KMS-11 (cell line): Measurements from ENCODE around the gene DYNLL1.
"Not testable (repeated sequence)": the region's sequence is repeated elsewhere in the genome, so short reads cannot be mapped to it uniquely, and the experiment has no call there.

Source experiments
- H2AFZ ChIP-seq: fragments of 200-600 bp; sonication (generic); 2 replicates; pipeline ENCODE4 v1.6.1; 2016; ENCODE audit warnings: antibody characterized with exemption, mixed run types, low read depth
- H3K27ac ChIP-seq: fragments of 200-600 bp; sonication (generic); 2 replicates; pipeline ENCODE4 v1.6.1; 2016; ENCODE audit warnings: mild to moderate bottlenecking, mixed run types
- H3K27me3 ChIP-seq: fragments of 200-600 bp; sonication (generic); 2 replicates; pipeline ENCODE4 v1.6.1; 2017; ENCODE audit warnings: mild to moderate bottlenecking, low read depth, mixed run types, moderate library complexity; ENCODE audit not compliant: insufficient read depth
- H3K36me3 ChIP-seq: fragments of 200-600 bp; sonication (generic); 2 replicates; pipeline ENCODE4 v1.6.1; 2017; ENCODE audit warnings: mild to moderate bottlenecking, mixed run types; ENCODE audit not compliant: insufficient read depth
- H3K4me1 ChIP-seq: fragments of 200-600 bp; sonication (generic); 2 replicates; pipeline ENCODE4 v1.6.1; 2016; ENCODE audit warnings: mild to moderate bottlenecking, low read depth, mixed run types; ENCODE audit not compliant: poor library complexity, severe bottlenecking
- H3K4me2 ChIP-seq: fragments of 200-600 bp; sonication (generic); 2 replicates; pipeline ENCODE4 v1.7.0; 2016; ENCODE audit warnings: mild to moderate bottlenecking, mixed run types
- H3K4me3 ChIP-seq: fragments of 200-600 bp; sonication (generic); IDR thresholded peaks from 2 replicates; pipeline ENCODE4 v1.6.1; 2017; ENCODE audit warnings: low read depth, low read length, mixed read lengths; ENCODE audit not compliant: insufficient read depth
- H3K79me2 ChIP-seq: fragments of 200-600 bp; sonication (generic); 2 replicates; pipeline ENCODE4 v1.6.1; 2016; ENCODE audit warnings: low read depth, mixed run types; ENCODE audit not compliant: insufficient read depth
- H3K9ac ChIP-seq: fragments of 200-600 bp; sonication (generic); 2 replicates; pipeline ENCODE4 v1.6.1; 2016; ENCODE audit warnings: mild to moderate bottlenecking, mixed run types
- H4K20me1 ChIP-seq: fragments of 200-600 bp; sonication (generic); 2 replicates; pipeline ENCODE4 v1.6.1; 2016; ENCODE audit warnings: mild to moderate bottlenecking, mixed run types; ENCODE audit not compliant: insufficient read depth
- TF ChIP-seq, protein P1 (sequence below): fragments of 200-600 bp; sonication (generic); conservative IDR thresholded peaks from 2 replicates; pipeline ENCODE4 v1.6.1; 2017; ENCODE audit warnings: low read depth, mild to moderate bottlenecking, antibody characterized with exemption, low read length, moderate library complexity, mixed read lengths

Gene DYNLL1

DNA sequence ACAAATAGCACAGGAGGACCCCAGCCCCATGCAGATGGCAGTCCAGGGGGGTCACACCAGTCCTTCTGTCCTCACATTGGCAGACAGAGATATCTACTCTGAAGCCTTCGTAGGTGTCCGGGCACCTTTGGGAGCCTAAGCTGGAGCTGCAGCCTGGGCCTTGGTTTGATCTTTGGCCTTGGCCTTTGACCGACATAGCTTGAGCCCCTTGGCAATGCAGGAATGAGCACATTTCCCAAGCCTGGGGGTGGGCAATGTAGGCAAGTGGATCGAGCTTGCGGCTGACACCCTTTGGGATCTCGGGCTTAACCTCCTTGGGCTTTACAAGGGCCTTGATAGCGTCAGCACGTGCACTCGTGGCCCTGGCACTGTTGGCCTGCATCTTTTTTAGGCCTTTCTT is 26.7 kb downstream of the DYNLL1 start:
- no peak overlapping the region for H2AFZ ChIP-seq
- H3K9ac ChIP-seq, result no peak overlapping the region
- TF ChIP-seq, protein P1, sequence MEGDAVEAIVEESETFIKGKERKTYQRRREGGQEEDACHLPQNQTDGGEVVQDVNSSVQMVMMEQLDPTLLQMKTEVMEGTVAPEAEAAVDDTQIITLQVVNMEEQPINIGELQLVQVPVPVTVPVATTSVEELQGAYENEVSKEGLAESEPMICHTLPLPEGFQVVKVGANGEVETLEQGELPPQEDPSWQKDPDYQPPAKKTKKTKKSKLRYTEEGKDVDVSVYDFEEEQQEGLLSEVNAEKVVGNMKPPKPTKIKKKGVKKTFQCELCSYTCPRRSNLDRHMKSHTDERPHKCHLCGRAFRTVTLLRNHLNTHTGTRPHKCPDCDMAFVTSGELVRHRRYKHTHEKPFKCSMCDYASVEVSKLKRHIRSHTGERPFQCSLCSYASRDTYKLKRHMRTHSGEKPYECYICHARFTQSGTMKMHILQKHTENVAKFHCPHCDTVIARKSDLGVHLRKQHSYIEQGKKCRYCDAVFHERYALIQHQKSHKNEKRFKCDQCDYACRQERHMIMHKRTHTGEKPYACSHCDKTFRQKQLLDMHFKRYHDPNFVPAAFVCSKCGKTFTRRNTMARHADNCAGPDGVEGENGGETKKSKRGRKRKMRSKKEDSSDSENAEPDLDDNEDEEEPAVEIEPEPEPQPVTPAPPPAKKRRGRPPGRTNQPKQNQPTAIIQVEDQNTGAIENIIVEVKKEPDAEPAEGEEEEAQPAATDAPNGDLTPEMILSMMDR, result no peak
- no peak overlapping the region for H3K27ac ChIP-seq
- no peaks in the 10 kb centered on the region for H3K27me3 ChIP-seq
- H3K36me3 ChIP-seq, result no peaks in the 10 kb centered on the region
- no peaks in the 10 kb centered on the region for H3K4me1 ChIP-seq
- no peaks in the 10 kb centered on the region for H3K79me2 ChIP-seq
- no peaks in the 10 kb centered on the region for H4K20me1 ChIP-seq
- H3K4me3 ChIP-seq, result no peak overlapping the region
- no peak overlapping the region for H3K4me2 ChIP-seq

DNA sequence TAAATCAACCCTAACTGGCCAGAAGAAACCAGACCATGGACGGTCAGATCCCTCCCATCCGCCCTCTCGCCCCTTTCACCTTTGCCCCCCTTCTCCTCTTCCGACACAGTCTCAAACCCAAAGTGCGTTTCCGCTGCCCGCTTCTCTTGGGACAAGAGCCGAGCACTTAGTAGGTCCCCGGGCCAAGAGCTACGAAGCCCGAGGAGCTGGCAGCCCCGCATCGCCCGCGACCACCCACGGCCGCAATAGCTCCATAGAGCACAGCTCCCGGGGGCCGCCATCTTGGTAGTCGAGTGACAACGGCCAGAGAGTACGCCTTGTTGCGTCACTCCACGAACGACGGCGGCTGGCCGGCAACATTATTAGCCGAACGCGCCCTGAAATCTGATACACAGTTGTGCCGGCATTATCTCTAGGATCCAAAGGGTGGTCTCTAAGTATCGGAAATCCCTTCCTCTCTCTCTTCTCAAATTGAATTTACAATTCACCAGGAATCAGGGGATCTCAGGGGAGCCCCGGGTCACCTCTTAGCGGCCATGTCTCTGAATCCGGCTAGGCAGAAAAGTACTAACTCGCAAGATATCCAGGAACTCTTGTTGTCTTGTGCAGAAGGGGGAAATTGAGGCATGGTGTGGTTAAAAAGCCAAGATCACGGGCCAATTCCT is 33.1 kb downstream of the DYNLL1 start, which contains the start of gene COQ5:
COQ5 (minus strand) TSS at position 298 of the 665 bp plus-strand sequence; CDS start at position 281, 17 bp downstream.
- Histone ChIP-seq H3K79me2 (peaks cover 6% of the 10 kb centered on the region; the same call in 1 of the 2 replicates), H3K27ac (peak within 1 kb of the TSS; percentile 65)

DNA sequence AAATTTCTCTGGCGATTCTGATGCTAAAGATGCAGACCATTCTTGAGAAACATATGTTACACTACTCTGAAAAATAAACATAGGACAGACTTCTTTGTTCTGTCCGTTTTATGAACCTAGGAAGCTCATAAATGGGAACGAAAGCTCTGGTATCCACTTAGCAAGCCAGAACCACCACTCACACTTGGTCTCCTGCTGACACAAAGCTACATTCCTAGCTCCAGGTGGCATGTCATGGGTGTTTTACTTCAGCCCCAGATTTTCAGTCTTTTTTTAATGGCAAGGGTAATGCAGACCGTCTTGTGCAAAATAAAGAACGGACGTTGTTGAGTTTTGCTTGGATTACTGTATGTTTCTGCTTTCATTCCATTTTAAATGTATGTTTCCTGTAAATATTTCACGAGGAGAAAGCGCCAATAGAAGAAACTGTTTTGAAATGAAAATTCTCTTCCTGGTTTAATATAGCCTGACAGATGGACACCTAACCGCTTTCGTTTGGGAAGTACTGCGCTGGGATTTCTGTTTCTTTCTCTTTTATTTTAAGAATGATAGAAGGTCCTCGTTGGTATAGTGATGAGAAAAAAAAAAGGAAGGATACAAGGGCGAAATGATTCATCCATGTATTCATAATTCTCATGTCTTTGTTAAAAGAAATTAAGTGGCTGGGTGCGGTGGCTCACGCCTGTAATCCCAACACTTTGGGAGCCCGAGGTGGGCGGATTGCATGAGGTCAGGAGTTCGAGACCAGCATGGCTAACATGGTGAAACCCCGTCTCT is 33.9 kb downstream of the DYNLL1 start:
- peak overlapping the region; percentile 74 for H3K4me2 ChIP-seq
- TF ChIP-seq, protein P1, result no peak
- peak overlapping the region; percentile 91 for H2AFZ ChIP-seq
- no peaks in the 10 kb centered on the region for H3K27me3 ChIP-seq
- H3K4me1 ChIP-seq, result peaks cover 12% of the 10 kb centered on the region
- H3K79me2 ChIP-seq, result peaks cover 13% of the 10 kb centered on the region; the same call in 1 of the 2 replicates
- no peaks in the 10 kb centered on the region for H4K20me1 ChIP-seq
- H3K27ac ChIP-seq, result peak overlapping the region; percentile 65
- no peaks in the 10 kb centered on the region for H3K36me3 ChIP-seq
- H3K9ac ChIP-seq, result peak overlapping the region; percentile 68
- no peak overlapping the region for H3K4me3 ChIP-seq

More for the DNA sequence above, 33.1 kb downstream of the DYNLL1 start, which contains the start of gene COQ5:
- Histone ChIP-seq H4K20me1 (no peaks in the 10 kb centered on the region), H3K4me3 (no peak within 1 kb of the TSS), H3K4me1 (peaks cover 12% of the 10 kb centered on the region), H3K36me3 (no peaks in the 10 kb centered on the region), H3K27me3 (no peaks in the 10 kb centered on the region), H3K4me2 (peak within 1 kb of the TSS; percentile 74), H2AFZ (peak within 1 kb of the TSS; percentile 91), H3K9ac (peak within 1 kb of the TSS; percentile 68)
- TF ChIP-seq, protein P1, result no peak

DNA sequence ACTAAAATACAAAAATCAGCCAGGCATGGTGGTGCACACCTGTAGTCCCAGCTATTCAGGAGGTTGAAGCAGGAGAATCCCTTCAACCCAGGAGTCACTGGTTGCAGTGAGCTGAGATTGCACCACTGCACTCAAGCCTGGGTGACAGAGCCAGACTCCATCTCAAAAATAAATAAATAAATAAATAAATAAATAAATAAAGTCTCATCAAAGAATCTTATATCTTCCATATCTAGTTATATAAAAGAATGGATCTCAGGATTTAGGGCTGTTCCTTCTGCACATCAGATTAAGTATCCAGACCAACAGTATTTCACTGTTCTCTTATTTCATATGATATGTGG is 34.5 kb downstream of the DYNLL1 start:
- not testable (repeated sequence) for H4K20me1 ChIP-seq, H2AFZ ChIP-seq, H3K4me2 ChIP-seq, H3K36me3 ChIP-seq, H3K27me3 ChIP-seq, H3K27ac ChIP-seq, H3K9ac ChIP-seq, H3K4me3 ChIP-seq
- peaks cover 12% of the 10 kb centered on the region for H3K4me1 ChIP-seq
- peaks cover 19% of the 10 kb centered on the region for H3K79me2 ChIP-seq
